ENCODE data around the gene KCNJ11. TPM values are rescaled to one million over a fixed set of nuclear protein-coding genes. Genes with fewer than 3 reads are reported as not detected.

The KCNJ11 gene
- total and polyA plus RNA-seq, 2 donors (not counting 3 experiments of a cell fraction or from before 2014, with no cell fraction given) = 0.04 TPM; not detected in 1

DNA sequence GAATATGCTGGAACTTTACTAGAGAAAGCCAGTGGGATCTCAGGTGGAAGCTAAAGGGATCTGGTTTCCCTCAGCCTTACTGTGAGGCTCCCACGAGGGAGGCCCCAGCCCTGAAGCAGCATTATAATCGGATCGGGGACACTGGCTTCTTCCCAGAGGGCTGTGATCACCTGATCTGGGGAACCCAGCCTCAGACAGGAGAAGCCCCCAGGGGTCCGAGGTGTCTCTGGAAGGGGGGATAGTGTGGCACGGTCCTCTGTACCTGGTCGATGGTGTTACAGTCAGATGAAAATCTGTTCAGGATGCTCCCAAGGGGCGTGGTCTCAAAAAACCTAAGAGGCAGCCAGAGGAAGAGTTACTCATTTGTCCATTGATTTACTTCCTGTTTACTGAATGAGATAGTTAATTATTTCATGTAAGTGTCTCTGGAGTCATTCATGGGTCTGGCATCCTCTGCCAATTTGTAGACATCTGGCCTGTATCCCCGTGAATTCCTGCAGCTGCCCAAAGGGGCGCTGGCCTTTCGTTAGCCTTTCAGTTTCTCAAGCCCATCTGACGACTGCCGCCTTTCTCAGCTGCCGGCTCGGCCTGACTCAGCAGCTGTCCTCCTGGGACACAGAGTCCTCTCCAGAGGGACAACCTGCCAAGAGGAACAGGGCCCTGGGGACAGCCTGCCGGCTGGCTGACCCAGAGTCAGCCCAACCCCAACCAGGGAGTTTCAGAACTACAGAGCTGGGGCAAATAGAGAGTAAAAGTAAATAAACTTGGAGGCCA, 17.0 kb upstream of the KCNJ11 start:
- no peaks in the 10 kb centered on the region for H4K20me1 ChIP-seq (replicated peaks; ENCODE audit: control insufficient read depth, extremely low read depth, insufficient read depth, low read length)
- ChIA-PET CTCF (interaction anchor here (1.2 kb wide), 1 partner anchor 21 kb away, joined by 5 read pairs; no protein-coding TSS in a partner anchor), POLR2A (no interaction called here)
- no peaks in the 10 kb centered on the region for H3K36me3 ChIP-seq (ENCODE audit: control insufficient read depth in 2 of 2, extremely low read depth in 1 of 2, insufficient read depth in 2 of 2, low read length in 2 of 2)
- H3K27me3 ChIP-seq (ENCODE audit: control insufficient read depth in 2 of 2, insufficient read depth in 2 of 2, low read length in 2 of 2) = no peaks in the 10 kb centered on the region
- no peak overlapping the region for H3K27ac ChIP-seq (ENCODE audit: insufficient read depth, low read depth, low read length)
- DNase-seq (ENCODE audit: low read depth, low spot score) (no peak), FAIRE-seq (peak; percentile 8)
- no peak overlapping the region for H3K4me2 ChIP-seq (ENCODE audit: insufficient read depth, low read length)
- no peak overlapping the region for H3K4me3 ChIP-seq (replicated peaks in 1 of 3; ENCODE audit: insufficient read depth in 1 of 3, low read depth in 1 of 3, low read length in 3 of 3)
- no peak overlapping the region for H2AFZ ChIP-seq (ENCODE audit: low read depth, low read length)
- no peak overlapping the region for H3K9ac ChIP-seq (replicated peaks; ENCODE audit: extremely low read depth, insufficient read depth, low read length)
- no peaks in the 10 kb centered on the region for H3K9me1 ChIP-seq (replicated peaks; ENCODE audit: control insufficient read depth, extremely low read depth, insufficient read depth, low read length)
- intact Hi-C loops (cut with micrococcal nuclease) = no loop called here
- no peaks in the 10 kb centered on the region for H3K79me2 ChIP-seq (ENCODE audit: control insufficient read depth, insufficient read depth, low read length)
- TF ChIP-seq JUN (IDR thresholded peaks at IDR 0.05; ENCODE audit: borderline replicate concordance, insufficient read depth, insufficient read length, low read depth) (no peak), MYC (IDR thresholded peaks at IDR 0.05; ENCODE audit: low read depth, low read length) (no peak), EZH2 (IDR thresholded peaks at IDR 0.05; ENCODE audit: borderline replicate concordance, low read depth, low read length, severe bottlenecking) (no peak), MAX (IDR thresholded peaks at IDR 0.05; ENCODE audit: insufficient read depth, insufficient read length) (no peak), FOS (IDR thresholded peaks at IDR 0.05; ENCODE audit: borderline replicate concordance, insufficient read depth, low read length) (no peak), GATA2 (IDR thresholded peaks at IDR 0.05; ENCODE audit: insufficient read depth, insufficient read length, low read depth, low read length) (no peak), POLR2AphosphoS5 (IDR thresholded peaks at IDR 0.05; ENCODE audit: insufficient read depth, low read depth, low read length) (no peak)
- TF ChIP-seq, protein P1, sequence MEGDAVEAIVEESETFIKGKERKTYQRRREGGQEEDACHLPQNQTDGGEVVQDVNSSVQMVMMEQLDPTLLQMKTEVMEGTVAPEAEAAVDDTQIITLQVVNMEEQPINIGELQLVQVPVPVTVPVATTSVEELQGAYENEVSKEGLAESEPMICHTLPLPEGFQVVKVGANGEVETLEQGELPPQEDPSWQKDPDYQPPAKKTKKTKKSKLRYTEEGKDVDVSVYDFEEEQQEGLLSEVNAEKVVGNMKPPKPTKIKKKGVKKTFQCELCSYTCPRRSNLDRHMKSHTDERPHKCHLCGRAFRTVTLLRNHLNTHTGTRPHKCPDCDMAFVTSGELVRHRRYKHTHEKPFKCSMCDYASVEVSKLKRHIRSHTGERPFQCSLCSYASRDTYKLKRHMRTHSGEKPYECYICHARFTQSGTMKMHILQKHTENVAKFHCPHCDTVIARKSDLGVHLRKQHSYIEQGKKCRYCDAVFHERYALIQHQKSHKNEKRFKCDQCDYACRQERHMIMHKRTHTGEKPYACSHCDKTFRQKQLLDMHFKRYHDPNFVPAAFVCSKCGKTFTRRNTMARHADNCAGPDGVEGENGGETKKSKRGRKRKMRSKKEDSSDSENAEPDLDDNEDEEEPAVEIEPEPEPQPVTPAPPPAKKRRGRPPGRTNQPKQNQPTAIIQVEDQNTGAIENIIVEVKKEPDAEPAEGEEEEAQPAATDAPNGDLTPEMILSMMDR (IDR thresholded peaks at IDR 0.05; ENCODE audit: extremely low read depth in 1 of 2, insufficient read depth in 1 of 2, low read depth in 1 of 2, low read length in 2 of 2) = no peak
- dilution Hi-C loops (cut with MboI; ENCODE audit: extremely low pct_ligation_motif_present, low sequenced_read_pairs) = no loop called here
- H3K9me3 ChIP-seq (replicated peaks; ENCODE audit: control insufficient read depth, insufficient read depth, low read length) = no peaks in the 10 kb centered on the region
- BruUV-seq (replicated peaks) = no TSS peak
- H3K4me1 ChIP-seq (ENCODE audit: control insufficient read depth, extremely low read depth, insufficient read depth, low read length) = peaks cover 5% of the 10 kb centered on the region

Measured in endothelial cell of umbilical vein (primary cell).